ENCODE measurements around the gene IGF2.

The IGF2 gene

GRCh38 chr11:2101171-2101675, 38.0 kb downstream of the IGF2 start:
- no peak for DNase-seq (ENCODE audit: low read depth)
- H3K4me3 ChIP-seq (ENCODE audit: low read depth, low read length) = no peak overlapping the region
- no peak for TF ChIP-seq CTCF (IDR thresholded peaks at IDR 0.05; ENCODE audit: low read depth, low read length, missing control alignments)

GRCh38 chr11:2100361-2101170, 38.6 kb downstream of the IGF2 start:
- no peak for TF ChIP-seq CTCF (IDR thresholded peaks at IDR 0.05; ENCODE audit: low read depth, low read length, missing control alignments)
- H3K4me3 ChIP-seq (ENCODE audit: low read depth, low read length) = no peak overlapping the region
- DNase-seq (ENCODE audit: low read depth) = no peak

- no peak for TF ChIP-seq CTCF (IDR thresholded peaks at IDR 0.05; ENCODE audit: low read depth, low read length, missing control alignments)
- DNase-seq (ENCODE audit: low read depth) = no peak
- no peak overlapping the region for H3K4me3 ChIP-seq (ENCODE audit: low read depth, low read length)
Measured at GRCh38 chr11:2099516-2100349, 39.5 kb downstream of the IGF2 start.

GRCh38 chr11:2098691-2099515, 40.3 kb downstream of the IGF2 start:
- DNase-seq (ENCODE audit: low read depth) = no peak
- no peak for TF ChIP-seq CTCF (IDR thresholded peaks at IDR 0.05; ENCODE audit: low read depth, low read length, missing control alignments)
- H3K4me3 ChIP-seq (ENCODE audit: low read depth, low read length) = no peak overlapping the region

GRCh38 chr11:2097998-2098690, 41.0 kb downstream of the IGF2 start:
- no peak overlapping the region for H3K4me3 ChIP-seq (ENCODE audit: low read depth, low read length)
- no peak for DNase-seq (ENCODE audit: low read depth)
- no peak for TF ChIP-seq CTCF (IDR thresholded peaks at IDR 0.05; ENCODE audit: low read depth, low read length, missing control alignments)

GRCh38 chr11:2097356-2097997, 41.7 kb downstream of the IGF2 start:
- TF ChIP-seq CTCF (IDR thresholded peaks at IDR 0.05; ENCODE audit: low read depth, low read length, missing control alignments) = no peak
- H3K4me3 ChIP-seq (ENCODE audit: low read depth, low read length) = no peak overlapping the region
- DNase-seq (ENCODE audit: low read depth) = no peak
